GM23248 (cell line): ENCODE results near the gene HNMT.

Experiments
- EZH2 ChIP-seq: fragments of 200-600 bp; sonication (generic); IDR thresholded peaks from 2 replicates; pipeline ENCODE4 v1.6.1; 2018; ENCODE audit warnings: antibody characterized with exemption, mild to moderate bottlenecking; ENCODE audit not compliant: insufficient read depth, poor library complexity, severe bottlenecking
- EZH2phosphoT487 ChIP-seq: fragments of 200-600 bp; sonication (generic); IDR thresholded peaks from 2 replicates; pipeline ENCODE4 v1.6.1; 2018; ENCODE audit warnings: antibody characterized with exemption, moderate library complexity, mild to moderate bottlenecking, low read depth; ENCODE audit not compliant: insufficient read depth

DNA sequence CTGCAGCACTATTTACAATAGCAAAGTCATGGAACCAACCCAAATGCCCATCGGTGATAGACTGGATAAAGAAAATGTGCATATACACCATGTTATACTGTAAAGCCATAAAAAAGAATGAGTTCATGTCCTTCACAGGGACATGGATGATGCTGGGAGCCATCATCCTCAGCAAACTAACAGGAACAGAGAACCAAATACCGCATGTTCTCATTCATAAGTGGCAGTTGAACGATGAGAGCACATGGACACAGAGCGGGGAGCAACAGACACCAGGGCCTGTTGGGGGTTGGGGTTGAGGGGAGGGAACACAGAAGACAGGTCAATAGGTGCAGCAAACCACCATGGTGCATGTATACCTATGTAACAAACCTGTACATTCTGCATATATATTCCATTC is 33.5 kb downstream of the HNMT start:
- no peak for TF ChIP-seq EZH2phosphoT487
- no peak for TF ChIP-seq EZH2
